K562 (cell line): ENCODE results near the gene ATF5. TPM values are rescaled to one million over a fixed set of nuclear protein-coding genes. Genes with fewer than 3 reads are reported as not detected.
A peak's percentile ranks its signal among the peaks of the same experiment; 100 is the strongest.

Experiments used
- E2F4 ChIP-seq: sonication (generic); formaldehyde crosslinking; IDR thresholded peaks from 2 replicates; pipeline ENCODE4 v1.8.0; 2022; ENCODE audit warnings: mild to moderate bottlenecking, low read depth, missing genetic modification reagents
- ETS1 ChIP-seq: conservative IDR thresholded peaks from 2 replicates; pipeline ENCODE4 v1.6.1; 2011; ENCODE audit warnings: low read depth, mild to moderate bottlenecking, low read length; ENCODE audit not compliant: control insufficient read depth
- HINFP ChIP-seq: fragments of 450-650 bp; conservative IDR thresholded peaks from 2 replicates; pipeline ENCODE4 v1.6.1; 2016; ENCODE audit warnings: missing genetic modification characterization, low read depth, mild to moderate bottlenecking, control low read depth, missing compliant biosample characterization
- KAT2B ChIP-seq: IDR thresholded peaks from one replicate; pipeline ENCODE4 v1.6.1; 2012; ENCODE audit warnings: low read depth, mild to moderate bottlenecking, control low read depth, inconsistent platforms, low read length, moderate library complexity
- NR0B1 ChIP-seq: fragments of 450-650 bp; IDR thresholded peaks from one replicate; pipeline ENCODE4 v1.6.1; 2018; ENCODE audit warnings: mild to moderate bottlenecking, moderate library complexity; ENCODE audit not compliant: partially characterized antibody
- NR2C2 ChIP-seq, 2 experiments: fragments of 200-800 bp in 1 of 2; sonication (Bioruptor generic) in 1 of 2; sonication (generic) in 1 of 2; formaldehyde crosslinking in 1 of 2; IDR thresholded peaks; 2 replicates each; pipeline versions ENCODE4 v1.6.1 to v1.8.0; 2016 to 2022; ENCODE audit warnings: mild to moderate bottlenecking in 1 of 2, missing compliant biosample characterization in 1 of 2, missing genetic modification characterization in 1 of 2, missing genetic modification reagents in 1 of 2
- RBM25 ChIP-seq: fragments of 200-400 bp; formaldehyde crosslinking; IDR thresholded peaks from 2 replicates; pipeline ENCODE4 v1.6.1; 2018; ENCODE audit warnings: low read length, low read depth, moderate library complexity; ENCODE audit not compliant: severe bottlenecking
- TEAD4 ChIP-seq, 2 experiments: sonication (generic) in 1 of 2; formaldehyde crosslinking in 1 of 2; IDR thresholded peaks; 2 replicates each; pipeline versions ENCODE4 v1.6.1 to v1.8.0; 2012 to 2022; ENCODE audit warnings: borderline replicate concordance in 1 of 2, inconsistent platforms in 1 of 2, low read length in 1 of 2, mild to moderate bottlenecking in 1 of 2, missing genetic modification reagents in 1 of 2
- ZNF146 ChIP-seq: IDR thresholded peaks from one replicate; pipeline ENCODE4 v1.6.1; 2018; ENCODE audit warnings: missing compliant biosample characterization; ENCODE audit not compliant: unreplicated experiment
- polyA plus RNA-seq, 8 experiments: library from polyadenylated mRNA; depleted of rRNA in 4 of 8; stranded (reverse) in 5 of 8; unstranded in 3 of 8; fragments of >200 nt; fragmentation: Nextera tagmentation in 2 of 8; fragmentation: Illumina TruSeq in 1 of 8; extraction: Ambion mirVana in 2 of 8; extraction: Trizol in 1 of 8; gene quantifications; 2 replicates each; pipeline versions ENCODE4 v1.2.1 to v1.2.3, GENCODE V29; 2011 to 2014; ENCODE audit warnings: inconsistent platforms in 1 of 8, missing spikeins in 1 of 8
- total RNA-seq, 7 experiments: library from RNA; depleted of rRNA in 6 of 7; stranded (reverse); fragments of >200 nt in 6 of 7; fragmentation: Illumina TruSeq in 2 of 7; extraction: Trizol in 2 of 7; gene quantifications; 2 replicates each; pipeline versions ENCODE4 v1.2.1 to v1.2.3, GENCODE V29; 2011 to 2021; ENCODE audit warnings: low replicate concordance in 1 of 7
- TF ChIP-seq, protein P1 (sequence below): fragments of 250-450 bp; sonication (Bioruptor Pico); IDR thresholded peaks from 2 replicates; pipeline ENCODE4 v1.5.1; 2021; ENCODE audit warnings: mild to moderate bottlenecking
- TF ChIP-seq, protein P2 (sequence below): fragments of 250-450 bp; sonication (Bioruptor Pico); IDR thresholded peaks from 2 replicates; pipeline ENCODE4 v1.8.0; 2022; ENCODE audit warnings: inconsistent platforms
- TF ChIP-seq, protein P3 (sequence below): sonication (generic); formaldehyde crosslinking; IDR thresholded peaks from 2 replicates; pipeline ENCODE4 v1.8.0; 2022; ENCODE audit warnings: missing genetic modification reagents, mild to moderate bottlenecking, moderate library complexity, borderline replicate concordance

Gene ATF5
- total and polyA plus RNA-seq, 9 of the 15 experiments (the other 6 are each of a cell fraction or from before 2014, with no cell fraction given), result 3.0 to 57.6 (median 11.1) TPM

GRCh38 chr19:49929121-49929610, at the start of gene ATF5, which contains the start of gene NUP62 (continued):
- TF ChIP-seq, protein P1, sequence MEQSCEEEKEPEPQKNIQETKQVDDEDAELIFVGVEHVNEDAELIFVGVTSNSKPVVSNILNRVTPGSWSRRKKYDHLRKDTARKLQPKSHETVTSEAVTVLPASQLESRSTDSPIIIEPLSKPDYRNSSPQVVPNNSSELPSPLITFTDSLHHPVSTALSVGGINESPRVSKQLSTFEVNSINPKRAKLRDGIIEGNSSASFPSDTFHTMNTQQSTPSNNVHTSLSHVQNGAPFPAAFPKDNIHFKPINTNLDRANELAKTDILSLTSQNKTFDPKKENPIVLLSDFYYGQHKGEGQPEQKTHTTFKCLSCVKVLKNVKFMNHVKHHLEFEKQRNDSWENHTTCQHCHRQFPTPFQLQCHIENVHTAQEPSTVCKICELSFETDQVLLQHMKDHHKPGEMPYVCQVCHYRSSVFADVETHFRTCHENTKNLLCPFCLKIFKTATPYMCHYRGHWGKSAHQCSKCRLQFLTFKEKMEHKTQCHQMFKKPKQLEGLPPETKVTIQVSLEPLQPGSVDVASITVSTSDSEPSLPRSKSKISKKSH (CRISPR knock-in tag), result no peak
- TF ChIP-seq ETS1, result no peak; the same call in 1 of the 2 replicates
- no peak for TF ChIP-seq ZNF146
- 0 out of 2 replicates have a peak, but pooled peaks have one; percentile 75 for TF ChIP-seq E2F4 (CRISPR knock-in tag)
- TF ChIP-seq TEAD4 (IDR thresholded peaks at IDR 0.05; ENCODE audit: low read length), result peak; percentile 7; the same call in 1 of the 2 replicates
- no peak for TF ChIP-seq TEAD4 (CRISPR knock-in tag; IDR thresholded peaks at IDR 0.05; ENCODE audit: borderline replicate concordance)
- TF ChIP-seq HINFP (tag), result no peak
- TF ChIP-seq NR0B1, result no peak
- no peak for TF ChIP-seq RBM25
- TF ChIP-seq KAT2B, result no peak
- TF ChIP-seq NR2C2 (CRISPR knock-in tag; IDR thresholded peaks at IDR 0.05), result peak; percentile 68; the same call in 1 of the 2 replicates
- TF ChIP-seq NR2C2 (tag; IDR thresholded peaks at IDR 0.05), result peak; percentile 74
- TF ChIP-seq, protein P2, sequence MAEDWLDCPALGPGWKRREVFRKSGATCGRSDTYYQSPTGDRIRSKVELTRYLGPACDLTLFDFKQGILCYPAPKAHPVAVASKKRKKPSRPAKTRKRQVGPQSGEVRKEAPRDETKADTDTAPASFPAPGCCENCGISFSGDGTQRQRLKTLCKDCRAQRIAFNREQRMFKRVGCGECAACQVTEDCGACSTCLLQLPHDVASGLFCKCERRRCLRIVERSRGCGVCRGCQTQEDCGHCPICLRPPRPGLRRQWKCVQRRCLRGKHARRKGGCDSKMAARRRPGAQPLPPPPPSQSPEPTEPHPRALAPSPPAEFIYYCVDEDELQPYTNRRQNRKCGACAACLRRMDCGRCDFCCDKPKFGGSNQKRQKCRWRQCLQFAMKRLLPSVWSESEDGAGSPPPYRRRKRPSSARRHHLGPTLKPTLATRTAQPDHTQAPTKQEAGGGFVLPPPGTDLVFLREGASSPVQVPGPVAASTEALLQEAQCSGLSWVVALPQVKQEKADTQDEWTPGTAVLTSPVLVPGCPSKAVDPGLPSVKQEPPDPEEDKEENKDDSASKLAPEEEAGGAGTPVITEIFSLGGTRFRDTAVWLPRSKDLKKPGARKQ (CRISPR knock-in tag), result no peak
- TF ChIP-seq, protein P3, sequence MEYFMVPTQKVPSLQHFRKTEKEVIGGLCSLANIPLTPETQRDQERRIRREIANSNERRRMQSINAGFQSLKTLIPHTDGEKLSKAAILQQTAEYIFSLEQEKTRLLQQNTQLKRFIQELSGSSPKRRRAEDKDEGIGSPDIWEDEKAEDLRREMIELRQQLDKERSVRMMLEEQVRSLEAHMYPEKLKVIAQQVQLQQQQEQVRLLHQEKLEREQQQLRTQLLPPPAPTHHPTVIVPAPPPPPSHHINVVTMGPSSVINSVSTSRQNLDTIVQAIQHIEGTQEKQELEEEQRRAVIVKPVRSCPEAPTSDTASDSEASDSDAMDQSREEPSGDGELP (CRISPR knock-in tag), result peak; percentile 75
